ENCODE data around the gene SGMS2. TPM values are rescaled to one million over a fixed set of nuclear protein-coding genes. Genes with fewer than 3 reads are reported as not detected.

The SGMS2 gene
- total RNA-seq, 2 experiments from 2014 or later: 0.14 to 0.40 TPM

- peaks cover 4% of the 10 kb centered on the region for H3K4me1 Mint-ChIP-seq (ENCODE audit: low read depth)
- no peak overlapping the region for H3K4me3 Mint-ChIP-seq
- CTCF ChIA-PET: no interaction called here
- POLR2A ChIA-PET: no interaction called here
- H3K27ac Mint-ChIP-seq: no peak overlapping the region
- DNase-seq (no peak), ATAC-seq (no peak)
- intact Hi-C loops (cut with micrococcal nuclease): no loop called here
- no peaks in the 10 kb centered on the region for H3K9me3 Mint-ChIP-seq
- TF ChIP-seq, protein P1, sequence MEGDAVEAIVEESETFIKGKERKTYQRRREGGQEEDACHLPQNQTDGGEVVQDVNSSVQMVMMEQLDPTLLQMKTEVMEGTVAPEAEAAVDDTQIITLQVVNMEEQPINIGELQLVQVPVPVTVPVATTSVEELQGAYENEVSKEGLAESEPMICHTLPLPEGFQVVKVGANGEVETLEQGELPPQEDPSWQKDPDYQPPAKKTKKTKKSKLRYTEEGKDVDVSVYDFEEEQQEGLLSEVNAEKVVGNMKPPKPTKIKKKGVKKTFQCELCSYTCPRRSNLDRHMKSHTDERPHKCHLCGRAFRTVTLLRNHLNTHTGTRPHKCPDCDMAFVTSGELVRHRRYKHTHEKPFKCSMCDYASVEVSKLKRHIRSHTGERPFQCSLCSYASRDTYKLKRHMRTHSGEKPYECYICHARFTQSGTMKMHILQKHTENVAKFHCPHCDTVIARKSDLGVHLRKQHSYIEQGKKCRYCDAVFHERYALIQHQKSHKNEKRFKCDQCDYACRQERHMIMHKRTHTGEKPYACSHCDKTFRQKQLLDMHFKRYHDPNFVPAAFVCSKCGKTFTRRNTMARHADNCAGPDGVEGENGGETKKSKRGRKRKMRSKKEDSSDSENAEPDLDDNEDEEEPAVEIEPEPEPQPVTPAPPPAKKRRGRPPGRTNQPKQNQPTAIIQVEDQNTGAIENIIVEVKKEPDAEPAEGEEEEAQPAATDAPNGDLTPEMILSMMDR (IDR thresholded peaks at IDR 0.05): no peak
- no peaks in the 10 kb centered on the region for H3K36me3 Mint-ChIP-seq (ENCODE audit: low read depth)
- H3K27me3 Mint-ChIP-seq: peaks cover 23% of the 10 kb centered on the region
Observed at GRCh38 chr4:107857741-107858140, 33.0 kb downstream of the SGMS2 start.

GRCh38 chr4:107858158-107858742, 33.5 kb downstream of the SGMS2 start:
- H3K4me3 Mint-ChIP-seq: no peak overlapping the region
- H3K27me3 Mint-ChIP-seq: peaks cover 23% of the 10 kb centered on the region
- no peaks in the 10 kb centered on the region for H3K36me3 Mint-ChIP-seq (ENCODE audit: low read depth)
- H3K9me3 Mint-ChIP-seq: no peaks in the 10 kb centered on the region
- intact Hi-C loops (cut with micrococcal nuclease): no loop called here
- H3K4me1 Mint-ChIP-seq (ENCODE audit: low read depth): peaks cover 7% of the 10 kb centered on the region
- no peak for DNase-seq
- CTCF ChIA-PET: interaction anchor here (1.2 kb wide), 1 partner anchor 9 kb away, joined by 3 read pairs; no protein-coding TSS in a partner anchor
- POLR2A ChIA-PET: no interaction called here
- no peak overlapping the region for H3K27ac Mint-ChIP-seq
- TF ChIP-seq, protein P1 (IDR thresholded peaks at IDR 0.05): no peak
- no peak for ATAC-seq

DNA sequence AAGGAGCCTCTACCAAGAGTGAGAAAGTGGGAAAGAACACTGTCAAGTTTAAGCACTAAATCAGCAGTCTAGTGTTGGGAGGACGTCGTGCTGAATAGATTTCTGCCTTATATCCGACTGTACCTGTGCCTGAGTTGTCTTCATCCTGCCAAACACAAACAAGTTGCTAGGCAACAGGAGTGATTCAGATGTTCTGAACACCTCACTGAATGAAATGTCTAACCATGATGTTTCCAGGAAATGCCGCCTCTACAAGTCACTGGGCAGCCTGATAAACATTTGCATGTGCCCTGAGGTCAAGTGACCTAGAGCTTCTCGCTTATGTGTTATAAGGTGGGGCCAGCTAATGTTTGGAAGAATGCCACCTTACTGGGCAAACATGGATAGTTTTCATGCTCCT, 37.9 kb downstream of the SGMS2 start:
- H3K9me3 Mint-ChIP-seq: no peaks in the 10 kb centered on the region
- no peak overlapping the region for H3K4me3 Mint-ChIP-seq
- peaks cover 14% of the 10 kb centered on the region for H3K27me3 Mint-ChIP-seq
- H3K4me1 Mint-ChIP-seq (ENCODE audit: low read depth): peaks cover 13% of the 10 kb centered on the region
- intact Hi-C loops (cut with micrococcal nuclease): no loop called here
- DNase-seq (peak; percentile 32), ATAC-seq (peak; percentile 73)
- H3K27ac Mint-ChIP-seq: no peak overlapping the region
- POLR2A ChIA-PET: no interaction called here
- TF ChIP-seq, protein P1 (IDR thresholded peaks at IDR 0.05): no peak
- H3K36me3 Mint-ChIP-seq (ENCODE audit: low read depth): no peaks in the 10 kb centered on the region
- CTCF ChIA-PET: interaction anchor here (2.0 kb wide), 1 partner anchor 128 kb away, joined by 4 read pairs; no protein-coding TSS in a partner anchor

GRCh38 chr4:107863416-107863815, 38.7 kb downstream of the SGMS2 start:
- intact Hi-C loops (cut with micrococcal nuclease): no loop called here
- H3K9me3 Mint-ChIP-seq: no peaks in the 10 kb centered on the region
- POLR2A ChIA-PET: no interaction called here
- TF ChIP-seq, protein P1 (IDR thresholded peaks at IDR 0.05): no peak
- no peaks in the 10 kb centered on the region for H3K36me3 Mint-ChIP-seq (ENCODE audit: low read depth)
- H3K4me3 Mint-ChIP-seq: no peak overlapping the region
- CTCF ChIA-PET: interaction anchor here (2.0 kb wide), 1 partner anchor 128 kb away, joined by 4 read pairs; no protein-coding TSS in a partner anchor
- DNase-seq: no peak
- H3K27ac Mint-ChIP-seq: no peak overlapping the region
- H3K27me3 Mint-ChIP-seq: peaks cover 7% of the 10 kb centered on the region
- ATAC-seq: no peak
- peaks cover 13% of the 10 kb centered on the region for H3K4me1 Mint-ChIP-seq (ENCODE audit: low read depth)

- TF ChIP-seq, protein P1 (IDR thresholded peaks at IDR 0.05): no peak
- Mint-ChIP-seq H3K9me3 (no peaks in the 10 kb centered on the region), H3K36me3 (ENCODE audit: low read depth) (no peaks in the 10 kb centered on the region), H3K27ac (no peak overlapping the region), H3K4me3 (no peak overlapping the region), H3K4me1 (ENCODE audit: low read depth) (peaks cover 13% of the 10 kb centered on the region), H3K27me3 (peaks cover 4% of the 10 kb centered on the region)
- DNase-seq: peak; percentile 45
- ChIA-PET CTCF (interaction anchor here (2.0 kb wide), 1 partner anchor 129 kb away, joined by 4 read pairs; no protein-coding TSS in a partner anchor), POLR2A (no interaction called here)
- intact Hi-C loops (cut with micrococcal nuclease): no loop called here
- peak; percentile 61 for ATAC-seq
Observed at GRCh38 chr4:107863850-107864371, 39.2 kb downstream of the SGMS2 start.

All from activated CD8-positive, alpha-beta T cell treated with anti-CD3 and anti-CD28 coated beads for 36 hours (primary cell).